Right lobe of liver (tissue), 6 donors: ENCODE measurements around the gene AFF2. TPM values are rescaled to one million over a fixed set of nuclear protein-coding genes. Genes with fewer than 3 reads are reported as not detected.

Source experiments
- ATAC-seq, 4 donors: fragments of 200-7000 bp; cut with Tn5 transposase; one replicate each; pipeline ENCODE4 v1.9.1; 2020; ENCODE audit warnings: mild to moderate bottlenecking in 4 of 4, moderate library complexity in 4 of 4
- DNase-seq, 3 donors: peaks; one replicate each; pipeline ENCODE4 v3.0.0-alpha.2; 2020
- H3K27ac ChIP-seq, 3 donors: fragments of 200-600 bp; one replicate each; pipeline ENCODE4 v1.8.0; 2022
- H3K27me3 ChIP-seq, 2 donors: fragments of 200-600 bp; one replicate each; pipeline ENCODE4 v1.8.0; 2022
- H3K36me3 ChIP-seq, 4 donors: fragments of 200-600 bp; sonication (generic) in 1 of 4; one replicate each; pipeline versions ENCODE4 v1.5.1 to v1.8.0; 2017 to 2022; ENCODE audit warnings: control low read depth in 1 of 4
- H3K4me1 ChIP-seq, 4 donors: fragments of 200-600 bp; sonication (generic) in 1 of 4; one replicate each; pipeline versions ENCODE4 v1.5.1 to v1.8.0; 2017 to 2022; ENCODE audit warnings: control low read depth in 1 of 4
- H3K4me3 ChIP-seq, 3 donors: fragments of 200-600 bp; one replicate each; pipeline ENCODE4 v1.8.0; 2022
- H3K9me3 ChIP-seq, 4 donors: fragments of 200-600 bp; sonication (generic) in 1 of 4; one replicate each; pipeline versions ENCODE4 v1.5.1 to v1.8.0; 2017 to 2022; ENCODE audit warnings: control low read depth in 1 of 4
- POLR2A ChIP-seq: fragments of 450-650 bp; IDR thresholded peaks from one replicate; pipeline ENCODE4 v1.6.1; 2017; ENCODE audit warnings: antibody characterized with exemption, mild to moderate bottlenecking
- WGBS: methylation state at CpG from one replicate; pipeline ENCODE4 v1.1.6; 2018; ENCODE audit warnings: low coverage, low lambda C conversion rate; ENCODE audit not compliant: insufficient coverage; ENCODE audit errors: missing lambda C conversion rate; 5-methylcytosine and 5-hydroxymethylcytosine counted together
- intact Hi-C, 2 donors: fragments of 100-400 bp; cut with DNase I; formaldehyde crosslinking; loops; one replicate each; pipeline versions ENCODE4 v1.11.2 to v1.14.1; 2022
- total RNA-seq, 6 experiments: library from RNA; depleted of rRNA in 2 of 6; stranded (reverse); fragments of >200 nt in 2 of 6; fragmentation: NEBNext Ultra II Directional in 3 of 6; extraction: Animal tissue kit (Norgen Biotek cat#: 25700) in 3 of 6; gene quantifications; one replicate each; pipeline versions ENCODE4 v1.1.0 to v1.2.4, GENCODE V29; 2016 to 2023
- TF ChIP-seq, protein P1 (sequence below), 4 donors: fragments of 200-600 bp in 3 of 4; fragments of 450-650 bp in 1 of 4; IDR thresholded peaks; one replicate each; pipeline versions ENCODE4 v1.5.1 to v1.8.0; 2016 to 2022; ENCODE audit warnings: antibody characterized with exemption in 4 of 4, mild to moderate bottlenecking in 2 of 4
- donor health status: DM: no; HTN: yes; CAD: no.
- donor health status: DM: no; HTN: no; CAD: no.
- donor health status: DM: no; HTN: no; CAD: no.
- donor health status: DM: no; HTN: yes; CAD: no.
- donor health status: DM: no; HTN: yes; CAD: no.

The AFF2 gene
- total RNA-seq, 6 experiments from 2014 or later = 0.06 to 1.9 (median 0.15) TPM

DNA sequence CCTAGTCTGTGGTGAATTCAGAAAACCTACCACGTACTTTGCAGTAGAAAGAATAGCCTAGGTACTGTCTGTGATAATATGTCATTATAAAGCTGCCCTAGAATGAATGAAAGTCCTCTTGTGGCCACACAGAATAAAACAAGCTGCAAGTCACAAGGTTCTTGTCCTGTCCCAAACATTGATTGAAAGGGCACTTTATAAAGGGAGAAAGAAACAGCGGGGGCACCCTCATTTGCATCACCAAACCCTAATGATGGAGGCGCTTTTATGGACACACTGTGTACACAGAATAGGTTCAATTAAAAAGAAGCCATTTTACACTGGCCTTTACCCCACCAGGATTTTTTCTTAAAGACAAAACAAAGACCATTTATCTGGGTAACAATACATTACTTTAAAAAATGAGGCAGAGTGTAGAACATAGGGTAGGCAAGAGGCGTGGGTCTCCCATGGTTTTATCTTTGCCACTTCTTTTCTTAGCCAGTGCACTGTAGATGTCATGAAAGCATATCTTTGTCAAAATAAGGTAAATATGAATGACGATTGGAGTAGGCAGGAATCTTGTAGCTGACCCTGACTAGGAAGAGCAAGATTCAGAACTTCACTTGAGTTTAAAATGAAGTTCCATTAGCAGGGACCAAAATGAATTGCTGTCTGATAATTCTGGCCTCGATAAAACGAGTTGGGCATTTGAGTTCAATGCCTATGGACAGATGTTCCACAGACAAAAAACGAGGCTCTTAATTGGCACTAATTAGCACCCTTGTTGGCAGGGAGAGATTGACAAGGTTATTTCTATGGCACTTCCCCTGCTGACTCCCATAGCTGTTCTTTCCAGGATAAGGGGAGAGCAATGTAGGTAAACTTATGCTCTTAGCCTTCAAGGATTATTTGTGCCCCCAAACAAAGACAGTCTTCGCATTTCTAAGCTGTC lies 365.1 kb downstream of the AFF2 start:
- no peak overlapping the region for H3K27ac ChIP-seq
- no peak for DNase-seq
- WGBS = 35% methylated on average over 9 of the region's 9 CpGs
- no peak overlapping the region for H3K4me3 ChIP-seq
- intact Hi-C loops = no loop called here
- no peaks in the 10 kb centered on the region for H3K36me3 ChIP-seq
- no peaks in the 10 kb centered on the region for H3K27me3 ChIP-seq
- no peak for ATAC-seq
- H3K4me1 ChIP-seq = no peaks in the 10 kb centered on the region
- TF ChIP-seq, protein P1, sequence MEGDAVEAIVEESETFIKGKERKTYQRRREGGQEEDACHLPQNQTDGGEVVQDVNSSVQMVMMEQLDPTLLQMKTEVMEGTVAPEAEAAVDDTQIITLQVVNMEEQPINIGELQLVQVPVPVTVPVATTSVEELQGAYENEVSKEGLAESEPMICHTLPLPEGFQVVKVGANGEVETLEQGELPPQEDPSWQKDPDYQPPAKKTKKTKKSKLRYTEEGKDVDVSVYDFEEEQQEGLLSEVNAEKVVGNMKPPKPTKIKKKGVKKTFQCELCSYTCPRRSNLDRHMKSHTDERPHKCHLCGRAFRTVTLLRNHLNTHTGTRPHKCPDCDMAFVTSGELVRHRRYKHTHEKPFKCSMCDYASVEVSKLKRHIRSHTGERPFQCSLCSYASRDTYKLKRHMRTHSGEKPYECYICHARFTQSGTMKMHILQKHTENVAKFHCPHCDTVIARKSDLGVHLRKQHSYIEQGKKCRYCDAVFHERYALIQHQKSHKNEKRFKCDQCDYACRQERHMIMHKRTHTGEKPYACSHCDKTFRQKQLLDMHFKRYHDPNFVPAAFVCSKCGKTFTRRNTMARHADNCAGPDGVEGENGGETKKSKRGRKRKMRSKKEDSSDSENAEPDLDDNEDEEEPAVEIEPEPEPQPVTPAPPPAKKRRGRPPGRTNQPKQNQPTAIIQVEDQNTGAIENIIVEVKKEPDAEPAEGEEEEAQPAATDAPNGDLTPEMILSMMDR (IDR thresholded peaks at IDR 0.05) = no peak
- TF ChIP-seq POLR2A = no peak
- no peaks in the 10 kb centered on the region for H3K9me3 ChIP-seq

DNA sequence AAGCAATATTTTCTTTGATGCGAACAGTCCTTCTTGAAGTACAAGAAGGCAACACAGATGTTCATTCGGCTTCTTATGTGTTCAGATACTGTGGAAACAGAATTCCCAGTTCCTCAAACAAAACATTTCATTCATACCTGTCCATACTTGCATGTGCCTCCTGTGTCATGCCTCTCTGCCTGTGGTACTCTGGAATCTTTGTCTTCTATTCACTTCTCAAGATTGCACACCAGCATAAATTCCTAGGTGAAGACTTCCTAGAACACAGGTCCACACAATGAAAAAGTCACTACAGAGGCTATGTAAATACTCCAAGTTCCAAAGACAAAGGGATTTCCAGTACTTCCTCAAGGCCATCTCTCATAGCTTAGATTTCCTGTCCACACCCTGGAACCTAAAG lies 367.2 kb downstream of the AFF2 start:
- 65% methylated on average over 2 of the region's 2 CpGs for WGBS
- Histone ChIP-seq H3K27me3 (no peaks in the 10 kb centered on the region), H3K36me3 (no peaks in the 10 kb centered on the region), H3K27ac (no peak overlapping the region), H3K4me1 (no peaks in the 10 kb centered on the region), H3K9me3 (no peaks in the 10 kb centered on the region), H3K4me3 (no peak overlapping the region)
- intact Hi-C loops = no loop called here
- DNase-seq = no peak
- ATAC-seq = no peak
- TF ChIP-seq, protein P1 (IDR thresholded peaks at IDR 0.05) = no peak
- TF ChIP-seq POLR2A = no peak

DNA sequence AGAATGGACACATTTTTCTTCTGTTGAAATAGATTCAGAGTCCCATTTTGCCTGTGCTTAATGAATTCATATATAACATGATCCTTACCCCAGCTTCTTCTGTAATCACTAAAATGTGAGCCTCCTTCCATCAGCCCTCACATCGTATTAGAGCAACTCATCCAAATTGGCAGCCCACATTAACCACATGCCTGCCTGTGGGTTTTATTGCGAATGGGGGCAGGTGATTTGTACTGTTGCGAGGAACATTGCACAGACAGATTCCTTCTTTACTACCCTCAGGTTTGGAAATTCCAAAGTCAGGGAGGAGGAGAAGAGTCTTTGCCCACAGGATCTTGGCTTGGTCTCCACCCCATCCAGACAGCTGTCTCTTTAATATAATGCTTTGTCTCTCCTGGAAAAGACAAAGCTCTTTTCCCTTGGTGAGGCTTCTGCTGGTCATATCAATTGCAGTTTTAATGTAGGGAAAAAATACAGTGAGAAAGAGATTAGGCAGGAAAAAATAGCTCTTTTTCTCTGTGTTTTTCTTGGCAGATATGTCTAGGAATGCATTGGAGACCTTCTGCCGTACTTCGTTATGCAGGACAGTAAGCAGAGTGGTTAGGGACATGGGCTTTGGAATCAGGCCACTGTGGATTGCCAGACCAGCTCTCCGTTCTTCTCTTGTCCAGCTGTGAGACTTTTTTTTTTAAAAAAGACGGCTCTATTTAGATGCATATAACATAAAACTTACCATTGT lies 371.2 kb downstream of the AFF2 start:
- Histone ChIP-seq H3K27ac (no peak overlapping the region), H3K4me3 (no peak overlapping the region), H3K4me1 (no peaks in the 10 kb centered on the region), H3K36me3 (no peaks in the 10 kb centered on the region), H3K27me3 (no peaks in the 10 kb centered on the region), H3K9me3 (no peaks in the 10 kb centered on the region)
- ATAC-seq = no peak
- 44% methylated on average over 7 of the region's 7 CpGs for WGBS
- no peak for TF ChIP-seq POLR2A
- TF ChIP-seq, protein P1 (IDR thresholded peaks at IDR 0.05) = no peak
- intact Hi-C loops = no loop called here
- DNase-seq = no peak

DNA sequence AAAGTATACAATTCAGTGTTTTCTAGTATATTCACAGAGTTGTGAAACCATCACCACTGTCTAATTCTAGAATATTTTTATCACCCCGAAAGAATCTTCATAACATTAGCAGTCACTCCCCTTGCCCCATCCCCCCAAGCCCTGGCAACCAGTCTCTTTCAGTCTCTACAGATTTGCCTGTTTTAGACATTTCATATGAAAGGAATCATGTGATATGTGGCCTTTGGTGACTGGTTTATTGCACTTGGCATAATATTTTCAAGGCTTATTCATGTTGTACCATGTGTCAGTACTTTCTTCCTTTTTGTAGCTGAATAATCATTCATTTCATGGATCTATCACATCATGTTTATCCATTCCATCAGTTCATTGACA lies 371.7 kb downstream of the AFF2 start:
- DNase-seq = no peak
- no peaks in the 10 kb centered on the region for H3K9me3 ChIP-seq
- H3K27me3 ChIP-seq = no peaks in the 10 kb centered on the region
- 35% methylated on average over 1 of the region's 1 CpG for WGBS
- no peak for ATAC-seq
- intact Hi-C loops = no loop called here
- no peaks in the 10 kb centered on the region for H3K4me1 ChIP-seq
- no peak for TF ChIP-seq POLR2A
- TF ChIP-seq, protein P1 (IDR thresholded peaks at IDR 0.05) = no peak
- no peaks in the 10 kb centered on the region for H3K36me3 ChIP-seq
- no peak overlapping the region for H3K27ac ChIP-seq
- no peak overlapping the region for H3K4me3 ChIP-seq
